Epithelial cell of esophagus (primary cell): ENCODE results near the gene SLC4A5.

Source experiments
- DNase-seq: peaks from one replicate; pipeline ENCODE4 v3.0.0; 2010; ENCODE audit warnings: low read depth
- H3K4me3 ChIP-seq: 2 replicates; pipeline ENCODE4 v1.5.1; 2011; ENCODE audit warnings: mild to moderate bottlenecking, low read length, control low read depth
- CTCF ChIP-seq: IDR thresholded peaks from 2 replicates; pipeline ENCODE4 v1.5.1; 2011; ENCODE audit warnings: low read depth, mild to moderate bottlenecking, low read length, control low read depth, inconsistent platforms; ENCODE audit not compliant: insufficient read depth; ENCODE audit errors: missing control alignments

SLC4A5 gene

GRCh38 chr2:74264281-74264680 lies 78.9 kb downstream of the SLC4A5 start:
- H3K4me3 ChIP-seq: no peak overlapping the region
- DNase-seq: no peak
- no peak for TF ChIP-seq CTCF

GRCh38 chr2:74262681-74263080 lies 80.5 kb downstream of the SLC4A5 start:
- TF ChIP-seq CTCF: no peak
- H3K4me3 ChIP-seq: no peak overlapping the region
- no peak for DNase-seq

GRCh38 chr2:74261204-74261864 lies 81.9 kb downstream of the SLC4A5 start:
- TF ChIP-seq CTCF: peak; percentile 58
- H3K4me3 ChIP-seq: no peak overlapping the region
- peak; percentile 50 for DNase-seq

- no peak overlapping the region for H3K4me3 ChIP-seq
- DNase-seq: no peak
- no peak for TF ChIP-seq CTCF
Measured at GRCh38 chr2:74260495-74260894, 82.7 kb downstream of the SLC4A5 start.

- no peak overlapping the region for H3K4me3 ChIP-seq
- TF ChIP-seq CTCF: no peak
- DNase-seq: no peak
Measured at GRCh38 chr2:74259733-74260132, 83.5 kb downstream of the SLC4A5 start.

- H3K4me3 ChIP-seq: no peak overlapping the region
- no peak for DNase-seq
- no peak for TF ChIP-seq CTCF
Measured at GRCh38 chr2:74259191-74259590, 84.0 kb downstream of the SLC4A5 start.

GRCh38 chr2:74255660-74256213 lies 87.5 kb downstream of the SLC4A5 start:
- H3K4me3 ChIP-seq: no peak overlapping the region
- DNase-seq: no peak
- no peak for TF ChIP-seq CTCF
